Inflammatory macrophage treated with lipopolysaccharide for 4 hours (primary cell): ENCODE measurements around the gene CTTN.
A peak's percentile ranks its signal among the peaks of the same experiment; 100 is the strongest.

Experiments used
- DNase-seq: peaks from one replicate; pipeline ENCODE4 v3.0.0-alpha.2; 2020

The CTTN gene

DNA sequence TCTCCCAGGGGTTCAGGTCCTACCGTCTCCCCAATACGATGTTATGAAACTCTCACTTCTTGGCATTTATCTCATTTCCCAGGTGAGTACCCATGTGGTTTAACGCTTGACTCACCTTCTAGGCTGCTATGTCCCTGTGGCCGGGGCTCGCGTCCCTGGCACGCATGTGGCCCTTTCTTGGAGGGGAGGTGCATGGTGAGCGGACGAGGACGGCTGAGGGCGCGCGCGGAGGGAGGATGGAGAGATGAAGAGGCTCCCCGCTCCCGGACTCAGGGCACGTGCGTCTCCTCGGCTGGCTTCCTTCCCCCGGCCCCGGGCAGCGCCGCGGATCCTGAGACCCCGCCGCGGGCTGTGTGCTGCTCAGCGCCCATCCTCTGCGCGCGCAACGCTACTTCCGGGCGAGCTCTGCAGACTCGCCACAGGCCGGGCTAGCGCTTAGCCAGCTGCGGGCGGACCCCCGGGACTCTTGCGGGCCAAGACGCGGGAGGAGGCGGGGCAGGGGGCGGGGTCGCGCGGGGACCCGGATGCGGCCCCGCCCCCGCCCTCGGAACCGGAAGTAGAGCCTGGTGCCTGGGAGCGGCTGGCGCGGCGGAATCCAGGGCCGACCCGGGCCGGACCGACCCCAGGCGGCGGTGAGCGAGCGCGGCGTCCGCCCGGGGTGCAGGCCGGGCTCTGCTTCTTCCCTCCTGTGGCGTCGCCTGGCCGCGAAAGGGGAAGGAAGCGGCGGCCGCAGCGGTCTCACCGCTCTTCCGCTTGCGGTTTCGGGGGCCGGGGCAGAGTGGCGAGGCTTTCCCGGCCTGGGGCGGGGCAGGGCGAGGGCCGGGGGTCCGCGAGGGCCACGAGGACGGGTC is at the start of gene CTTN:
CTTN (plus strand) TSS at position 547 of the 851 bp plus-strand sequence. CDS start 8,769 bp downstream, outside the sequence.
- peak; percentile 72 for DNase-seq

GRCh38 chr11:70348608-70349007 is 49.7 kb upstream of the CTTN start:
- DNase-seq, result no peak

GRCh38 chr11:70351646-70352045 is 46.7 kb upstream of the CTTN start:
- DNase-seq, result no peak

GRCh38 chr11:70352100-70352499 is 46.2 kb upstream of the CTTN start:
- no peak for DNase-seq

DNA sequence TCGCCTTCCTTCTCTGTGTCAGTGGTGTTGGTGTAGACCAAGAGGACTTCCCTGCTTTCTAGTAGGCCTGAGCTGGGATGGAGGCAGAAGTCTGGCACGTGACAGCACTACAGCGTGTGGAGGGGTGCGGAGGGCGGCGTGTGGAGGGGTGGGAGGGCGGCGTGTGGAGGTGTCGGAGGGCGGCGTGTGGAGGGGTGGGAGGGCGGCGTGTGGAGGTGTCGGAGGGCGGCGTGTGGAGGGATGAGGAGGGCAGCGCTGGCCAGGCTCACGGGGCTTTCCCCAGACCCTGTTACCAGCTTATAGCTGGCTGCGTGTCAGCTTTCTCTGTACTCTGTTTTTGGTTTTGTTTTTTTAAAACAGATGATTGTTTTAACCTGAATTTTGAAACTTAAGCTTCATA is 45.7 kb upstream of the CTTN start:
- DNase-seq, result no peak

DNA sequence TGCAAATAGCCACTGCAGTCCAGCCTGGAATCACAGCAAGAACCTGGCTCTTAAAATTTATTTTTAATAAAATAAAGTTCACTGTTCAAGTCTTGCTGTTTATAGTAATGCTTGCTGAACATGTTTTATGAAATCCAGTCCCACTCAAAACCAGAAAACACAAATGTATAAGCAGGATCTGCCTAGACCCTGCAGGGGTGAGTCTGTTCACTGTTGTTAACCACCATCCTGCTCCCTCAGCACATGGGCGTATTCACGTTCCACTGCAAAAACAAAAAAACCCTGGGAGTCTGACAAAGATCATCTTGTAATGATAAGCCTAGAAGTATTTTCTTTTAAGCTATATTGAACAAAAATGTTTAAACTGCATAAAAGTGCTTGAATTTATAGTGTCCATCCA is 45.0 kb upstream of the CTTN start:
- no peak for DNase-seq

DNA sequence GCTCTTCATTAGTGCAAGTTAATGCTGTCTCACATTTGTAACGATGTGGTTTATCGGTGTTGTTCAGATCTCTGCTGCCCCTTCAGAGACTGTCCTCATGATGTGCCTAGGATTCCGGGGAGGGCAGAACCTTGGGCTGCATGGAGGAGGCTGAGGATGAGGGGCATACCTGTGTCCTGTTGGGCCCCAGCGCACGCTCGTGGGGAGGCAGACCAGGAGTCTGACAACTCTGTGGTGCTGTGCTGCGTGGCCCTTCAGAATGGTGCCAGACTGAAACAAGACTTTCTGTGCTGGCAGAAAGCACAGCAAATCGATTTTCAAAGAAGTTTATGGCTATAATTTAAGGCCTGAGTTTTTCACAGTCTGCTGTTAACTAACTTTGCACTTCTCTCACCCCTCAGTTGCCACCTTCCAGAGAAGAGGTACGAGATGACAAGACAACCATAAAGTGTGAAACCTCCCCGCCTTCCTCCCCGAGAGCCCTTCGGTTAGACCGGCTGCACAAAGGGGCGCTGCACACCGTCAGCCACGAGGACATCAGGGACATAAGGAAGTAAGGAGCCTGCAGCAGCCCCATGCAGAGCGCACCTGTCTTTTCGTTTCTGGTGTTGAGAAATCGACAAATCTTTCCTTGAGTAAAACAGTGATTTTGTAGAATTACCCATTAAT is 44.3 kb upstream of the CTTN start:
- no peak for DNase-seq

GRCh38 chr11:70354629-70355028 is 43.7 kb upstream of the CTTN start:
- DNase-seq, result no peak

DNA sequence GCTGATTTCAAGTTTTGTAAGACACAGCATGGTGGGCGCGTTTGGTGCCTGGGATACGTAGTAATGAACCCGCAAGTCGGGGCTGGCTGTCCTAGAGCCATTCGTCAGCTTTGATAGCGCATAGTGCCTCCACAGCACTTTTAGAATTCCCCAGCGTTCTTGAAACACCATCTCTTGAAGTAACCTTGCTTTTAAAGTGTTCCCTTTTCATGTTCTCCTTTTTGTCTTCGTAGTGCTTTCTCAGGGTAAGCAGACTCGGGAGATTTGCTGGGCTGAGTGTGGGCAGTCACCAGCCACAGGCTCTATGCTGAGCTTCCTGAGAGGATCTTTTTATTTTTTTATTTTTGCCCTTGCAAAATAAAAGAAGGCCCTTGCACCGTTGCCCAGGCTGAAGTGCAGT is 39.6 kb upstream of the CTTN start:
- peak; percentile 82 for DNase-seq

GRCh38 chr11:70359451-70360205 is 38.7 kb upstream of the CTTN start:
- peak; percentile 12 for DNase-seq

GRCh38 chr11:70360211-70360610 is 38.1 kb upstream of the CTTN start:
- no peak for DNase-seq

DNA sequence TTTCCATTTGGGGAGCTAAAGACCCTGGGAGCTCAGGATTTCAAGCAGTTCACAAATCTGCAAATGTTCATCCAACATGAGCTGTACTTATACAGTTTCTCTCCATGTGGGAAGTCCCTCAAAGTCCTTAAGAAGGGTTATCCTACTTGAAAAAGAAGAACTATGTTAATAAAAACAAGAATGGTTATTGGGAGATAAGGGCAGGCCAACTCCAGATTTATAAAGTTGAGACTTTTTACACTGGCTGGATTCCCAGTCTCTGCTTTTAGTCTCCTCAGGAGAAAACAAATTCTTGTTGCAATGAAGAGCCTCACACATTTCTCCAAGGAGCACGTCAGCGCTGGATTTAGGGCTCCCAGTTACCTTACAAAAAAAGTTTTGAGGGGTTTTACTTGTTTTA is 34.2 kb upstream of the CTTN start:
- DNase-seq, result no peak

DNA sequence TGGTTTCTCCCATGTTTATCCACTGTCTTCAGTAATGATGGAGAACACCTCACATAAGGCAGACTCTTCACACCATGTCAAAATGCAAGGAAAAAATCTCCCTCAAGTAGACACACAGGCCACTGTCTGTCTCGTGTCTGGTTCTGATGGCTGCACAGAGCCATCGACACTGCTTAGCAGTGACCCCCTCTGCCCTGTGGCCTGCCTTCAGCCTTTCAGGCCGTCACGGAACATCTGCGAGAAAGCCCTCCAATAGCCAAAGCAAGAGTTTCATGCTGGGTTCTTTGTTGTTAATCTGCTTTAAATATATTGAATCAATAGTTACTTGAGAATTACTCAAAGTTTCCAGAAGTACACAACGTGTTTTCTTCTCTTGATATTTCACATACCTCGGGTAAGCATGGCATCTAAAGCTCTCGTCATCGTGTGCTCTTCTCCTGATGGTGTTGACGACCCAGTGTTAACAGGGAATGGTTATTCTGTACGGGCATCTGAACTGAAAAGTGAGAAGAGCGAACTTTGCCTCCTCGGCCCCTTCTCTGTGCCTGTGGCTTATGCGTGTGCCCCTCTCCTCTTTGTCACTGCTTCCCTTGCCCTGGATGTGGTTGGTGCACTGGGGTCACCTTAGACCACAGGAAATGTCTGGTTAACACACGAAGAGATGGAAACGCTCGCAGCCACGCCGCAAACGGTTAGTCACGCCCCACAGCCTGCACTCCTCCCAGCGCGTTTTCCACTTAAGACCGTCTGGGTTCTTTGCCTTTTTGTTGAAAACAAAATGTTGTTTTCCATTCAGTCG is 33.4 kb upstream of the CTTN start:
- no peak for DNase-seq

DNA sequence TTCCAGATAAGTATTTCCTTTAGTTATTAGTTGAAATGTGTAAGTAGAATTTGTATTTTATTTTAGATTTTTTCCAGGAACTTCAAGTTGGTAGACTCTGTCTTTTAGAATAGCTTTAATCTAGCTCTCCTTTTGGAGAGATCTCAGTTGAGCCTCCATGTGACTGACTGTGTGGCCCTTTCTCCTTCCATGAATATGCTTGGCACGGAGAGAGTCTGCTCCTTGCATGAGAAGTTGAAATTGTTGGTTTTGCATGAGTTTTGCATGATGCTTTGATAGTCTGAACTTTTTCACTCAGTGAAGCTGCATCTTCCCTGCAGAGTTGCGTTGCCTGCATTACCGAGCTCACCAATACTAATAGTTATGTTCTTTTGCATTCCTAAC is 32.8 kb upstream of the CTTN start:
- no peak for DNase-seq

- DNase-seq, result no peak
Measured at GRCh38 chr11:70367071-70367470, 31.3 kb upstream of the CTTN start.

GRCh38 chr11:70368961-70369360 is 29.4 kb upstream of the CTTN start:
- no peak for DNase-seq

- no peak for DNase-seq
Measured at GRCh38 chr11:70371241-70371640, 27.1 kb upstream of the CTTN start.

DNA sequence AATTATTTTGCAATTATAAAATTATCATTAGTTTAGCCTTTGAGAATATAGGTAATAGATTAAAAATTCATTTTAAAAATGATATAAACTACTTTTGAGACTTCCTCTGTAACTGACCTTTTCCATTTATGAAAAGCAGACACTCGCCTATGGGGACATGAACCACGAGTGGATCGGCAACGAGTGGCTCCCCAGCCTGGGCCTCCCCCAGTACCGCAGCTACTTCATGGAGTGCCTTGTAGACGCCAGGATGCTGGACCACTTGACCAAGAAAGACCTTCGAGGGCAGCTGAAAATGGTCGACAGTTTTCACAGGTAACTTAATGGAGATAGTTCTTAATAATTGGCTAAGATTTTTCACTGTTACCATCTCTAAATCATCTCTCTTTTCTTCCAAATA is 26.3 kb upstream of the CTTN start:
- no peak for DNase-seq

- no peak for DNase-seq
Measured at GRCh38 chr11:70376621-70377020, 21.7 kb upstream of the CTTN start.

DNA sequence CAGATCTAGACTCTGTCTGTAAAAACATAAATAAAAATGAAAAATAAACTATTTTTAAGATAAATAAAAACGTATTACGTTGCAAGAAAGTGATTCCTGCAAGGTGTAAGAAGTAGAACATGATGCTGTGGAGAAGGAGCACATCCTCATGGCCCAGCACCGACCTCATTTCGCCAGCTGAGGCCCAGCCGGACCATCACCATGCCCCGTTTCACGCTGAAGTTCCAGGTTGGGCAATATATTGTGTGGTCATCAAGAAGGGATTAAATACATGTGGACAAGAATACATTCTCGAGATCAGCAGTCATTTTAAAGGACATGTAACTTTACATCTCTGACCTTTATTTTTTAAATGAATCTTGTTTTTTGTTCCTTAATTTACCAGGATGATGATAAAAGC is 20.7 kb upstream of the CTTN start:
- DNase-seq, result no peak

- DNase-seq, result no peak
Measured at GRCh38 chr11:70378506-70379134, 19.7 kb upstream of the CTTN start.

- no peak for DNase-seq
Measured at GRCh38 chr11:70381350-70381749, 17.0 kb upstream of the CTTN start.
